NCI-H526 treated with DMSO at 0.1 percent for 48 hours (cell line): ENCODE results near the gene RASSF7.

ENCODE experiments used
- DNase-seq: peaks from one replicate; lab custom pipeline; 2025; lab: John Stamatoyannopoulos, UW

Gene RASSF7

GRCh38 chr11:586376-587316 is 25.9 kb downstream of the RASSF7 start:
- no peak for DNase-seq

- no peak for DNase-seq
Observed at GRCh38 chr11:587546-587945, 26.8 kb downstream of the RASSF7 start.

GRCh38 chr11:587978-588380 is 27.2 kb downstream of the RASSF7 start:
- no peak for DNase-seq

GRCh38 chr11:589798-590197 is 29.0 kb downstream of the RASSF7 start:
- no peak for DNase-seq

- no peak for DNase-seq
Observed at GRCh38 chr11:590997-591396, 30.2 kb downstream of the RASSF7 start.

GRCh38 chr11:592501-592900 is 31.7 kb downstream of the RASSF7 start:
- no peak for DNase-seq

GRCh38 chr11:592918-593317 is 32.1 kb downstream of the RASSF7 start:
- DNase-seq: no peak

- no peak for DNase-seq
Observed at GRCh38 chr11:593347-593746, 32.6 kb downstream of the RASSF7 start.

- no peak for DNase-seq
Observed at GRCh38 chr11:595400-595799, 34.6 kb downstream of the RASSF7 start.

- DNase-seq: no peak
Observed at GRCh38 chr11:596374-596773, 35.6 kb downstream of the RASSF7 start.

GRCh38 chr11:597166-597725 is 36.5 kb downstream of the RASSF7 start:
- no peak for DNase-seq

GRCh38 chr11:598005-598680 is 37.4 kb downstream of the RASSF7 start:
- DNase-seq: no peak

GRCh38 chr11:601573-602245 is 40.9 kb downstream of the RASSF7 start:
- DNase-seq: no peak

- DNase-seq: no peak
Observed at GRCh38 chr11:603154-603553, 42.4 kb downstream of the RASSF7 start.

- DNase-seq: no peak
Observed at GRCh38 chr11:605286-606129, 44.7 kb downstream of the RASSF7 start.

- DNase-seq: no peak
Observed at GRCh38 chr11:606245-606644, 45.5 kb downstream of the RASSF7 start.

GRCh38 chr11:607020-607780 is 46.4 kb downstream of the RASSF7 start:
- DNase-seq: no peak

- DNase-seq: no peak
Observed at GRCh38 chr11:607971-608659, 47.3 kb downstream of the RASSF7 start.

GRCh38 chr11:608791-609251 is 48.1 kb downstream of the RASSF7 start:
- no peak for DNase-seq

GRCh38 chr11:609341-609811 is 48.6 kb downstream of the RASSF7 start:
- no peak for DNase-seq
